ENCODE measurements around the gene STX19.
"Not testable (repeated sequence)": the region's sequence is repeated elsewhere in the genome, so short reads cannot be mapped to it uniquely, and the experiment has no call there.

Gene STX19, protein sequence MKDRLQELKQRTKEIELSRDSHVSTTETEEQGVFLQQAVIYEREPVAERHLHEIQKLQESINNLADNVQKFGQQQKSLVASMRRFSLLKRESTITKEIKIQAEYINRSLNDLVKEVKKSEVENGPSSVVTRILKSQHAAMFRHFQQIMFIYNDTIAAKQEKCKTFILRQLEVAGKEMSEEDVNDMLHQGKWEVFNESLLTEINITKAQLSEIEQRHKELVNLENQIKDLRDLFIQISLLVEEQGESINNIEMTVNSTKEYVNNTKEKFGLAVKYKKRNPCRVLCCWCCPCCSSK

DNA sequence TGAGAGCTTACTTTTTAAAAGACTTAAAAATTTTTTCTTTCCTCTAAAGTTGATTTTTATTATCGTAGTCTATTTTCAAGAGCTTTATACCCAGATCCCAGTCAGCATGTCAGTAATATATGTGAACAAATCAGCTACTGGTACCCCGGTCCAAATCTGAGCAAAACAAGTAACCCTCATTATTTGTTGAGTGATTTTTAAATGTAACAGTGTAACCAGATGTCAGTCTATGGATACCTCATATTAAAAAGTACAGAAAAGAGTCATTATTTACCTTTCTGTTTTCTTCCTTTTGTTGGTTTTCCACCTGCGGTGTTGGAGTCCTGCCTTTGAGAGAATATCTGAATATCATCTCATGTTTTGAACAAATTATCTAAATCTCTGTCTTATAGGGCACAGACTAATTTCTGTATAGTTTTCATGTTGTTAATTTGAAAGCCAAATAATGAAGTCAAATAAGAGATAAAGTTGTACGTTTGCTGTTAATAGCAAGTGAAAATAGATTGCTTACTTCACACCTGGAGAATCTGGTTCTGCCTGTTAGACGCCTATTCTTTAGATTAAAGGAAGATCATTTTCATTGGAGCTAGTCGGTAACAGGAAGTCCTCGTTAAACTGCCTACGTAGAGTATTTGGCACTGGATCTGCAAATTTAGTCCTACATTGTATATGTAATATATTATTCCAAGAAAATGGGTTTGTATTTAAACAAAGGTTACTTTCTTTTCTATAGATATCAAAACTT lies at the start of gene STX19:
Gene STX19, minus strand, starts transcription at position 505 of the 745 bp plus-strand sequence. CDS start 13,328 bp downstream, outside the sequence.
- DNase-seq (ENCODE audit: low read depth), result no peak

DNA sequence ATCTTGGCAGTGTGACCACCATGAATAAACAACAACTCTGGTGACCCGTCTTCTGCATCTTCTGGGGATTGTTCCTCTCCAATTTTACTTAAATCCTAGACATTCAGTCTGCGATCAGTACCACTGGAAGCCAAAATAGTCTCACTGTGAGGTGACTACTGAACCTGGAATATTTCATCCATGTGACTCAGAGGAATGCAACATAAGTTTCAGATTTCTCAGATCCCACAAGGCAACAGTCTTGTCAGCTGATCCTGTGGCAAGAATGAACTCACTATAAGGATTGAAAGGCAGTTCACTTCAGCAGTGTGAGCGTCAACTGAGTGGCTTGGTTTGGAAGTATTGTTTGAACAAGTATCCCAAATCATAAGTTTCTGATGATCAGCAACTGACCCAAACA lies 47.7 kb upstream of the STX19 start:
- no peak for DNase-seq (ENCODE audit: low read depth)

GRCh38 chr3:94071713-94072284 lies 43.4 kb upstream of the STX19 start:
- no peak for DNase-seq (ENCODE audit: low read depth)

DNA sequence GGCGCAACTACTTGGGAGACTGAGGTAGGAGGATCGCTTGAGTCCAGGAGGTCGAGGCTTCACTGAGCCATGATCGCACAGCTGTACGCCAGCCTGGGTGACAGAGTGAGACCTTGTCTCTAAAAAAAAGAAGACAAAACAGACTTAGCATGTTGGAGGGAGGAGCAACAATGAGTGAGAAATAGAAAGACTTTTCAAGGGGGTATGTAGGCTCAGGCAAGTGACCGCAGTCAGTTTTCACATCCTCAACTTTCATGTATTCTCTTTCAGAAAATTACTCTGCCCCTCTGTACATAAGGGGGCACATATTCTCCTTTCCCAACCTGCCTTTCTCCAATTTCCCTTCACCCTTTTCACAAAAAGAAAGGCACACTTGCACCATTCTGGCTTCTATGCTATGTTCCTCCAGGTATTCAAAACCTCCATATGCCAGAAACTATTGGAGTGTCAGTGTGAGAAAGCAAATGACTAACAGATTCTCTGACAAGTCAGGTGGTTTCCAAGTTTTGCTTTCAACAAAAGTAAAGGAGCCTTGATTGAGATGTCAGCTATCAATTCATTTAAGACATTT lies 42.0 kb upstream of the STX19 start:
- DNase-seq (ENCODE audit: low read depth), result no peak

DNA sequence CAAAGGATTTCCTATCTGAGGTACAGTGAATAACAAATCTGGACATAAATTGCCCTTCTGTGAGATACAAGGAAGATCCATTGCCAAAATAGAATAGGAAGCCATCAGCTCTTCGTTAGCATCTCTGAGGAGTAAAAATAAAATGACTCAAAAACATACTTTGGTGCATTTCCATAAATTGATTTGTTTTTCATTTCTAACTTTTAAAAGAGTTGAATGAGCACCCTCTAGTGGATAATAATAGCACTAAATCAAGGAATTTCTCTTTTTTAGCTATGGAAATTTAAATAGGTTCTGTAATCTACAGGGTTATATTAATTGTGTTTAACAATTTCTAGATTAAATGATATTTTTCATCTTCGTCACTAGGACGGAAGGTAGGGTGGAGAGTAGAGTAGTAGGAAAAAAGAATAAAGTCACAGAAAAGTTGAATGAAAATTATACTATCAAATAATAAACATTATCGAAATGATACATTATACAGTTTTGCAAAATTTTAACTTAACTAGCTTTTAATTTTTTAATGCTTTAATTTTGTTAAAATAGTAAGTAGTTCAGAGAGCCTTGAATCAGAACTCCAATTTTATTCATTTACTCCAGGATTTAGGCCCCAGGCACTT lies 40.9 kb upstream of the STX19 start:
- no peak for DNase-seq (ENCODE audit: low read depth)

GRCh38 chr3:94066506-94067500 lies 38.4 kb upstream of the STX19 start:
- no peak for DNase-seq (ENCODE audit: low read depth)

DNA sequence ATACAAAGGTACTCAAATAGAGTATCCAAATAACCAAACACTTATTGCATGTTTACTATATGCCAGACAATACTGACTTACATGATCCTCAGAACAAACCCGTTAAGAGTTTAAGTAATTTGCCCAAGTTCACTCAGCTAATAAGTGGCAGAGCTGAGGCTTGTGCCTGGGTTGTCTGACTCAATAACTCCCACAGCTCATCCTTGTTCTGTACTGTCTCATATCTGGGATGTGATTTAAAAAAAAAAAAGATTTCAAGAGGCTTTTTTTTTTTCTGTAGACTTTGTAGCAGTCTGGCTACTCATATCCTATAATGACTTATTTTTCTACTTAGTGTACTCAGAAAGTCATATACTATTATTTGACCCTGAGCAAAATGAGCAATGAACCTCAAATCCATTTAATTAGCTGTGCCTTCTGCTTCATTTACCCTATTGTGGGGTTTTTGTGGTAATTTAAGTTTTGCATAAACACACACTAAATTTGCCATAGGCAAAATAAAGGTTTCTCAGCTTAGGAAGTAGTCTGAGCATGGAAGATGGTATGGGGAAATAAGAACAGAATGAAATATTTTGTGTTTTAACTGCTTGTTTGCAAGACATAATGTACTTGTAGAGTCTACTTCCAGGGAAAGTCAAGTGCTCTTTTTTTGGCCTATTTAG lies 37.6 kb upstream of the STX19 start:
- no peak for DNase-seq (ENCODE audit: low read depth)

GRCh38 chr3:94065122-94065521 lies 36.7 kb upstream of the STX19 start:
- DNase-seq (ENCODE audit: low read depth), result no peak

DNA sequence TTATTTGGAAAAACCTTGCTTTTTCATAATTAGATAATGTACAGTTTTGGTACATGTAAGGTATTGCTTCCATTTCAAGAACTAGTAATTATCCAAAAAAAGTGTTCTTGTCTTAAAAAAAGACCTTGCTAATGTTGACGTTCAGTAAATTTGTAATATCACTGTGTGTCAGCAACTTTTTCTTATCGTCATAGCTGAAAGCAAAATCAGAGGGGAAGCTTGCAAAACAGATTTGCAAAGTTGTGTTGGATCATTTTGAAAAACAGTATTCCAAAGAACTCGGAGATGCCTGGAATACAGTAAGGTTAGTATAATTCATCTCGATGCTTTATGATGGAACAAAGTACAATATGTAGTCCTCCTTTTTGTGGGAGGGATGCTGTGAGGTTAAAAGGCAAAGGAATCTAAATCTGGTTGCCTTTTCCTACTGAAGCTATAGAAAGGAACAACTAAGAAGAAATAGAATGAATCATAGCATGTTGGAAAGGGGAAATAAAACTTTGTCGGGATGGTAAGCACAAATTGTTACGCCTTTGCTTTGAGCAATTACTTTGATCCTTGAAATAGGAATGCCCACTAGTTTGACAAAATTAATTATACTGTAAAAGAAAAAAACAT lies 36.0 kb upstream of the STX19 start:
- DNase-seq (ENCODE audit: low read depth), result no peak

DNA sequence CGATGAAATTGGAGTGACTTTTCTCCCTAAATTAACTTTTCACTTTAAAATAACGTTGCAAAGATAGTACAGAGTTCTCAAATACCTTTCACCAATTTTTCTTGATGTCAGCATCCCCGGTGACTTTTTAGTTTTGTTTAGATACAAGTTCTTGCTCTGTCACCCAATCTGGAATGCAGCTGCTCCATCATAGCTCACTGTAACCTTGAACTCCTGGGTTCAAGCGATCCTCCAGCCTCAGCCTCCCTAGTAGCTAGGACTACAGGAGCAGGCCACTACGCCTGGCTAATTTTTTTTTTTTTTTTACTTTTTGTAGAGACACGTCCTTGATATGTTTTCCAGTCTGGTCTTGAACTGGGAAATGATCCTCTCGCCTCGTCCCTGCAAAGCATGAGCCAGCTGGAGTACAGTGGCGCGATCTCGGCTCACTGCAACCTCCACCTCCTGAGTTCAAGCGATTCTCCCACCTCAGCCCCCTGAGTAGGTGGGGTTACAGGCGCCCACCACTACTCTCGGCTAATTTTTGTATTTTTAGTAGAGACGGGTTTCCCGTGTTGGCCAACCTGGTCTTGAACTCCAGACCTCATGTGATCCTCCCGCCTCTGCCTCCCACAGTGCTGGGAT lies 35.2 kb upstream of the STX19 start:
- no peak for DNase-seq (ENCODE audit: low read depth)

GRCh38 chr3:94062513-94063404 lies 34.4 kb upstream of the STX19 start, which contains the start of the genes DHFR2 and NSUN3:
TSS of gene DHFR2 (minus strand) at chr3:94062916. CDS start at chr3:94061511, 1,405 bp downstream.
TSS of gene NSUN3 (plus strand) at chr3:94063061. CDS start at chr3:94063127, 66 bp downstream.
- peak; percentile 94 for DNase-seq (ENCODE audit: low read depth)

DNA sequence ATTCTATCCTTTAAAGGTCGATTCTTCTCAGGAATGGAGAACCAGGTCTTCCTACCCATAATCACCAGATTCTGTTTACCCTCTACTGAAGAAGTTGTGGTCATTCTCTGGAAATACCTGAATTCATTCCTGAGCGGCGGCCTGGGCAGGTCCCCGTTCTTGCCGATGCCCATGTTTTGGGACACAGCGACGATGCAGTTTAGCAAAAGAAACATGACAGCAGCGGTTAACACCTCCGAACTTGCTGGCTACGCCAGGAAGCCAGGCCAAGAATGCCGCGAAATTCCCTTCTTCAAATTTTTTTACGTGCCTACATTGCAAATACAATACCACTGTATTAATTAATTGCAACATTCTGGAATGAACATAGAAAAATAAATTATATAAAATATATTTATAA lies 32.9 kb upstream of the STX19 start:
- no peak for DNase-seq (ENCODE audit: low read depth)

DNA sequence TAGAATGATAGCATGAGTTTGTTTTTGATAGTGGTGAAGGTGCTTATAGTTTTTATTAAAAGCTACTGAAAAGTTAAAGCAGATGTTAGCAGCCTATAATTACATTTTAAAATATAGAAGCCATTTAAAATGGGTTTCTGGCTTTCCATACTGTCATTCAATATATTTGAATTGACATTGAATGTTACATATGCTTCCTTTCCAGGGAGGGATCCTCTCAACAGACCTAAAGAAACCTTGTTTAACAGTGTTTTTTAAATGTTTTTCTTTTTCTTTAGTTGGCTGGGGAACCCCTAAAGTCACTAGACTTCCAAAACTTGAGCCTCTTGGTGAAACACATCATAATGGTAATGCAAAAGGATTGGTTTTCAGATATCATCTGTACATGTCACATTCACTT lies 22.1 kb upstream of the STX19 start:
- DNase-seq (ENCODE audit: low read depth), result no peak

- no peak for DNase-seq (ENCODE audit: low read depth)
These were observed 20.9 kb upstream of the STX19 start for GRCh38 chr3:94049267-94049666.

DNA sequence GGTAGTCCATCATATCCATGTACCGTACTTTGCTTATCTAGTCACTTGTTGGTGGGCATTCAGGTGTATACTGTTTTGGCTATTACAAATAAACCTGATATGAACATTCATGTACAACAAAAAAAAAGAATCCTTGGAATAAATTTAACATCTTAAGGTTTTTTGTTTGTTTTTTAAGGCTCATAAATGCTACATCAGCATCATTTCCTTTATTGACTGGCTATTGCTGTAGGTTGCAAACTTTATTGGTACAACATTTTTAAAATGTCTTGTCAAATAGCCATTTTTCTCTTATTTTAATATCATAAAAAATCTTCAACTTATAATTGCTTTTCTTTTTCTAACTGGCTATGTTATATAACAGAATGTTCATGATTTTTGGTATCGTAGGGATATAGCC lies 18.1 kb upstream of the STX19 start:
- DNase-seq (ENCODE audit: low read depth), result no peak

GRCh38 chr3:94044100-94044936 lies 15.9 kb upstream of the STX19 start:
- DNase-seq (ENCODE audit: low read depth), result not testable (repeated sequence)

GRCh38 chr3:94043285-94043684 lies 14.9 kb upstream of the STX19 start:
- DNase-seq (ENCODE audit: low read depth), result no peak
